Activated CD4-positive, alpha-beta memory T cell treated with anti-CD3 and anti-CD28 coated beads, Interleukin-2, amount 10 ng/mL, durations not matched to agents 7 days and 5 days (primary cell): ENCODE data around the gene TTC16. TPM values are rescaled to one million over a fixed set of nuclear protein-coding genes. Genes with fewer than 3 reads are reported as not detected.

Experiments used
- CTCF ChIA-PET: fragments of 350-600 bp; sonication (Branson Sonifier 250); formaldehyde crosslinking; loops from one replicate; lab custom pipeline; 2021; ENCODE audit warnings: antibody characterized with exemption, inconsistent platforms; lab: Charles Lee
- POLR2A ChIA-PET: fragments of 350-600 bp; sonication (Branson Sonifier 250); formaldehyde crosslinking; loops from one replicate; lab custom pipeline; 2021; ENCODE audit warnings: antibody characterized with exemption; lab: Charles Lee
- DNase-seq: peaks from one replicate; pipeline ENCODE4 v3.0.0-alpha.2; 2020
- H3K27ac Mint-ChIP-seq: one replicate; pipeline ENCODE4 v1.8.0; 2021; ENCODE audit warnings: mild to moderate bottlenecking, mixed read lengths
- H3K27me3 Mint-ChIP-seq: one replicate; pipeline ENCODE4 v1.8.0; 2021; ENCODE audit warnings: mixed read lengths
- H3K36me3 Mint-ChIP-seq: one replicate; pipeline ENCODE4 v1.8.0; 2021; ENCODE audit warnings: low read depth, mixed read lengths
- H3K4me1 Mint-ChIP-seq: one replicate; pipeline ENCODE4 v1.8.0; 2021; ENCODE audit warnings: mixed read lengths
- H3K4me3 Mint-ChIP-seq: one replicate; pipeline ENCODE4 v1.8.0; 2021; ENCODE audit warnings: mild to moderate bottlenecking, mixed read lengths
- H3K9me3 Mint-ChIP-seq: one replicate; pipeline ENCODE4 v1.8.0; 2021; ENCODE audit warnings: mixed read lengths
- total RNA-seq, 2 experiments: library from RNA; stranded (reverse); gene quantifications; one replicate each; pipeline ENCODE4 v1.2.3, GENCODE V29; 2021

The TTC16 gene
- total RNA-seq, 2 experiments from 2014 or later, result 5.0 to 5.2 TPM

- H3K27me3 Mint-ChIP-seq, result no peaks in the 10 kb centered on the region
Observed at GRCh38 chr9:127728808-127729207, 12.9 kb downstream of the TTC16 start.

GRCh38 chr9:127729522-127730256 lies 13.8 kb downstream of the TTC16 start:
- CTCF ChIA-PET, result interaction anchor here (1.1 kb wide), 1 partner anchor 187 kb away, joined by 3 read pairs; the partner anchor contains the start of gene ST6GALNAC4
- POLR2A ChIA-PET, result interaction anchor here (1.2 kb wide), 1 partner anchor 14 kb away, joined by 3 read pairs; the partner anchor contains the start of gene TTC16

More at GRCh38 chr9:127728808-127729207, 12.9 kb downstream of the TTC16 start:
- H3K4me3 Mint-ChIP-seq, result no peak overlapping the region
- DNase-seq, result no peak
- H3K9me3 Mint-ChIP-seq, result no peaks in the 10 kb centered on the region
- ChIA-PET CTCF (interaction anchor here (1.1 kb wide), 1 partner anchor 188 kb away, joined by 3 read pairs; the partner anchor contains the start of gene ST6GALNAC4), POLR2A (interaction anchor here (1.2 kb wide), 1 partner anchor 13 kb away, joined by 3 read pairs; the partner anchor contains the start of gene TTC16)
- H3K36me3 Mint-ChIP-seq, result no peaks in the 10 kb centered on the region
- no peak overlapping the region for H3K27ac Mint-ChIP-seq
- peaks cover 4% of the 10 kb centered on the region for H3K4me1 Mint-ChIP-seq

DNA sequence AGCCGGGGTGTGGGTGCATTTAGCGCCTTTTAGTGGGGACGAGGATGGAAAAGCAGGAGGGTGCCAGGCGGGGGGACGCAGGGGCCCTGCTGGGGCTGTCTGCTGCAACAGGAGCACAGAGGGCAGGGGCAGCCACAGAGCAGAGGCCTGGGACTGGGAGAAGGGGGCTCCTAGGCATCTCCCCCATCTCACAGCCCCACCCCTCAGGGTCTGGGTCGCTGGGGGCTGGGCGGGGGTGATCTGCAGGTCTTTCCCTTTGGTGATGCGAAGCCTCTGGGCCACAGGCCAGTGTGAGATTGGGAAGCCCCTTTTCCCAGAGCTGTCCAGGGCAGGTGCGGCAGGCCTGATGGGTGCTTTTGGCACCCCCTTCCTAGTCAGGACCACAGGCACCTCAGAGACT lies 14.4 kb downstream of the TTC16 start:
- Mint-ChIP-seq H3K27ac (no peak overlapping the region), H3K4me1 (peaks cover 13% of the 10 kb centered on the region), H3K27me3 (no peaks in the 10 kb centered on the region), H3K9me3 (no peaks in the 10 kb centered on the region), H3K36me3 (no peaks in the 10 kb centered on the region), H3K4me3 (no peak overlapping the region)
- ChIA-PET POLR2A (interaction anchor here (1.2 kb wide), 1 partner anchor 8 kb away, joined by 3 read pairs; no protein-coding TSS in a partner anchor), CTCF (interaction anchor here (1.2 kb wide), 1 partner anchor 15 kb away, joined by 5 read pairs; the partner anchor contains the start of genes PTRH1 and TTC16)
- no peak for DNase-seq

More at GRCh38 chr9:127729522-127730256, 13.8 kb downstream of the TTC16 start:
- Mint-ChIP-seq H3K27ac (no peak overlapping the region), H3K4me3 (no peak overlapping the region), H3K9me3 (no peaks in the 10 kb centered on the region), H3K27me3 (no peaks in the 10 kb centered on the region), H3K4me1 (peaks cover 12% of the 10 kb centered on the region), H3K36me3 (no peaks in the 10 kb centered on the region)
- no peak for DNase-seq

GRCh38 chr9:127730799-127731410 lies 15.0 kb downstream of the TTC16 start:
- DNase-seq, result no peak
- POLR2A ChIA-PET, result interaction anchor here (1.2 kb wide), 1 partner anchor 9 kb away, joined by 3 read pairs; no protein-coding TSS in a partner anchor
- H3K9me3 Mint-ChIP-seq, result no peaks in the 10 kb centered on the region
- peaks cover 17% of the 10 kb centered on the region for H3K4me1 Mint-ChIP-seq
- no peak overlapping the region for H3K4me3 Mint-ChIP-seq
- no peak overlapping the region for H3K27ac Mint-ChIP-seq
- CTCF ChIA-PET, result interaction anchor here (0.9 to 1.2 kb wide), 3 partner anchors 15 to 158 kb away, joined by 3 to 5 read pairs (median 3); partner anchors contain the start of genes PTRH1 and TTC16
- H3K36me3 Mint-ChIP-seq, result no peaks in the 10 kb centered on the region
- no peaks in the 10 kb centered on the region for H3K27me3 Mint-ChIP-seq

- Mint-ChIP-seq H3K4me3 (no peak overlapping the region), H3K27me3 (no peaks in the 10 kb centered on the region), H3K9me3 (no peaks in the 10 kb centered on the region), H3K4me1 (peaks cover 20% of the 10 kb centered on the region), H3K36me3 (no peaks in the 10 kb centered on the region), H3K27ac (no peak overlapping the region)
- DNase-seq, result no peak
- ChIA-PET CTCF (interaction anchor here (0.6 to 1.2 kb wide), 5 partner anchors 124 to 230 kb away, joined by 3 to 5 read pairs (median 3); no protein-coding TSS in a partner anchor), POLR2A (no interaction called here)
Observed at GRCh38 chr9:127731938-127732337, 16.1 kb downstream of the TTC16 start.

GRCh38 chr9:127732444-127732843 lies 16.6 kb downstream of the TTC16 start:
- ChIA-PET POLR2A (no interaction called here), CTCF (interaction anchor here (0.9 to 1.2 kb wide), 2 partner anchors 137 to 189 kb away, joined by 3 read pairs; no protein-coding TSS in a partner anchor)
- no peak overlapping the region for H3K27ac Mint-ChIP-seq
- no peaks in the 10 kb centered on the region for H3K27me3 Mint-ChIP-seq
- peaks cover 23% of the 10 kb centered on the region for H3K4me1 Mint-ChIP-seq
- DNase-seq, result no peak
- H3K4me3 Mint-ChIP-seq, result no peak overlapping the region
- peaks cover 4% of the 10 kb centered on the region for H3K36me3 Mint-ChIP-seq
- H3K9me3 Mint-ChIP-seq, result no peaks in the 10 kb centered on the region

GRCh38 chr9:127733614-127734013 lies 17.7 kb downstream of the TTC16 start:
- Mint-ChIP-seq H3K4me3 (peak overlapping the region; percentile 79), H3K9me3 (no peaks in the 10 kb centered on the region), H3K36me3 (peaks cover 12% of the 10 kb centered on the region), H3K27me3 (no peaks in the 10 kb centered on the region), H3K4me1 (peaks cover 23% of the 10 kb centered on the region), H3K27ac (peak overlapping the region; percentile 40)
- DNase-seq, result no peak
- ChIA-PET CTCF (interaction anchor here (0.6 to 3.4 kb wide), 11 partner anchors 14 to 567 kb away, joined by 3 to 49 read pairs (median 11); partner anchors contain the start of genes CFAP157 and ST6GALNAC4), POLR2A (interaction anchor here (1.9 kb wide), 1 partner anchor 177 kb away, joined by 7 read pairs; no protein-coding TSS in a partner anchor)

DNA sequence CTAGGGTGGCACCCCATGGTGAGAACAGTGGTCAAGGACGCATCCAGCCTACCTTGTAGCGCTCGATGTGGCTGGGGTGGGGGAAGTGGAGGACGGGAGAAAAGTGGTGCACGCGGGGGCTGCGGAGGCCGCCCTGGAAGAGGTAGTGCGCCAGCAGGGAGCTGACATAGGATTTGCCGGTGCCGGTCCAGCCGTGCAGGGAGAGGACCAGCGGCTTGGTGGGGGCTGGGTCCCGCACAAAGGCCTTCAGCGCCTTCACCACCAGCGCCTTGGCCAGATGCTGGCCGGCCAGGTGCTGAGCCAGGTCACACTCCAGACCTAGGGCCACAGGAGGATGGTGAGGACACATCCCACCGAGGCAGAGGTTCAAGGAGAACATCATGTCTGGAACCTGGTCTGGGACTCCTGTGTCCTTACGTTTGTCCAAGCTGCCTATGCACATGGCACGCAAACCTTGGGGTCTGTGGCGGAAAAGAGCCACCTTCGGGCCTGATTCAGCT lies 18.4 kb downstream of the TTC16 start:
- H3K4me1 Mint-ChIP-seq, result peaks cover 23% of the 10 kb centered on the region
- no peaks in the 10 kb centered on the region for H3K9me3 Mint-ChIP-seq
- no peaks in the 10 kb centered on the region for H3K27me3 Mint-ChIP-seq
- peaks cover 19% of the 10 kb centered on the region for H3K36me3 Mint-ChIP-seq
- H3K27ac Mint-ChIP-seq, result peak overlapping the region; percentile 82
- ChIA-PET POLR2A (interaction anchor here (0.6 to 2.0 kb wide), 28 partner anchors 12 to 283 kb away, joined by 3 to 23 read pairs (median 6); partner anchors contain the start of genes CDK9, CFAP157, EEIG1 and ENG), CTCF (interaction anchor here (0.6 to 3.4 kb wide), 76 partner anchors 9 to 793 kb away, joined by 3 to 49 read pairs (median 5); partner anchors contain the start of genes CDK9, CFAP157, FPGS and LRSAM1)
- no peak for DNase-seq
- peak overlapping the region; percentile 79 for H3K4me3 Mint-ChIP-seq

DNA sequence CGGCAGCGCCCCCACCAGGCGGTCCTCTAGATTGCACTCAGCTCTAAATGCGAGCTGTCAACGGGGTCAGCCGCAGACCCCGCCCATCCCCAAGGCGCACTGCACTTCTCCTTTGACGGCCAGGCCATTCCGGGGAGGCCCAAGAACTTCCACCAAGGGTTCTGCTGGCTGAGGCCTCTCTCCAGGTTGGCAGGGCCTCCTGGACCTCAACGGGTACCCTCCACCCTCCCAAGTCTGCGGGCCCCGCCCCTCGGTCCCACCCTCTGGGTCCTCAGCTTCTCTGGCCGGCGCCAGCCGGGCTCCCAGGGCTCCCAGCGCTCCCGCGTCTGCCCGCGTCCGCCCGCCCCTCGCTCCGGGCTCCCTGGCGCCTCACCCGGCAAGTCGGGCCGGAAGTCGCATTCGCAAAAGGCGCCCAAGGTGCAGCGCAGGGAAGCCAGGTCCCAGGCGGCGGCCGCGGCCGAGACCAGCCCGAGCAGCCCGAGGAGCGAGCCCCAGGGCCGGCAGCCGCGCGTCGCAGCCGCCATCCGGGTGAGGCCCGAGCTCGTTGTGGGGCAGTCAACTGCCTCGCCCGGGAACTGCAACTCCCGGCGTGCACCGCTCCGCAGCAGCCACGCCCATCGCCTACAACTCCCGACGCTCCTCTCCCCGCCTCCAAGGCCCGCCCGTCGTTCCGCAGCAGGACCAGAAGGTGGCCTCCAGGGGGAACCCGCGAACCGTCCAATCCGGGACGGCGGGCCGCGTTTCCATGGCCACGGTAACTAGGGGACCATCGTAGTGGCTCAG lies 19.1 kb downstream of the TTC16 start, which contains the start of gene TOR2A:
TOR2A (minus strand) TSS at position 548 of the 783 bp plus-strand sequence; CDS start at position 524, 24 bp downstream.
- DNase-seq, result peak; percentile 98
- Mint-ChIP-seq H3K27me3 (no peaks in the 10 kb centered on the region), H3K4me3 (peak within 1 kb of the TSS; percentile 79), H3K36me3 (peaks cover 21% of the 10 kb centered on the region), H3K4me1 (peaks cover 23% of the 10 kb centered on the region), H3K9me3 (no peaks in the 10 kb centered on the region), H3K27ac (peak within 1 kb of the TSS; percentile 82)
- ChIA-PET CTCF (interaction anchor here (0.6 to 3.4 kb wide), 85 partner anchors 10 to 951 kb away, joined by 3 to 49 read pairs (median 5); partner anchors contain the start of genes CDK9, CFAP157, FPGS and LRSAM1), POLR2A (interaction anchor here (0.6 to 2.0 kb wide), 36 partner anchors 13 to 410 kb away, joined by 3 to 23 read pairs (median 4); partner anchors contain the start of genes CDK9, CFAP157, EEIG1 and ENG)

GRCh38 chr9:127735530-127736185 lies 19.8 kb downstream of the TTC16 start:
- Mint-ChIP-seq H3K36me3 (peaks cover 25% of the 10 kb centered on the region), H3K9me3 (no peaks in the 10 kb centered on the region), H3K27ac (peak overlapping the region; percentile 80), H3K4me3 (peak overlapping the region; percentile 79), H3K27me3 (no peaks in the 10 kb centered on the region), H3K4me1 (peaks cover 23% of the 10 kb centered on the region)
- no peak for DNase-seq
- CTCF ChIA-PET, result interaction anchor here (0.6 to 3.4 kb wide), 54 partner anchors 9 to 950 kb away, joined by 3 to 49 read pairs (median 9); partner anchors contain the start of genes CDK9, CFAP157, FPGS and LRSAM1
- POLR2A ChIA-PET, result interaction anchor here (0.7 to 2.0 kb wide), 24 partner anchors 14 to 411 kb away, joined by 3 to 23 read pairs (median 4); partner anchors contain the start of genes CDK9, ENG, FPGS and LRSAM1

DNA sequence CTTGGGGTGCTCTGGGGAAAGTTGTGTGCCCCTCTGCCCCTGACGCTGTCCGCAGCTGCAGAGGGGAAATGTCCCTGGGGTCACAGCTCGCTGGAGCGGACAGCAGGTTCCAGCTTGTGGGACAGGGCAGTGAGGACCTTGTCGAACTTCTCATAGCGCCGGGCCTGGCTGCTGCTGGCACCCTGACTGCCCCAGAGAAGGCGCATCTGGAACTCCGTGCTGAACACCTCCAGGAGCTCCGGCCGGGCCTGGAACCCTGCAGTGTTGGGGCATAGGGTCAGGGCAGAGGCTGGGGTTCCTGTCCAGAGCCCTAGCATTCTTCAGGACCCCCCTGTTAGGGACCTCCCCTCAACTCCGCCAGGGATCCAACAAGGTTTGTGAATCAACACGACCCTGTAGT lies 22.8 kb downstream of the TTC16 start:
- Mint-ChIP-seq H3K4me3 (no peak overlapping the region), H3K27ac (no peak overlapping the region), H3K36me3 (peaks cover 45% of the 10 kb centered on the region), H3K4me1 (peaks cover 20% of the 10 kb centered on the region), H3K9me3 (no peaks in the 10 kb centered on the region), H3K27me3 (no peaks in the 10 kb centered on the region)
- POLR2A ChIA-PET, result interaction anchor here (1.8 to 2.3 kb wide), 2 partner anchors 40 to 45 kb away, joined by 3 to 13 read pairs; partner anchors contain the start of gene SH2D3C
- no peak for DNase-seq
- CTCF ChIA-PET, result interaction anchor here (2.1 kb wide), 1 partner anchor 43 kb away, joined by 7 read pairs; no protein-coding TSS in a partner anchor
